SIG-M5 treated with dmso at 0.1 percent for 504 hours (cell line): ENCODE results near the gene GPC6.

Experiments
- DNase-seq: peaks from one replicate; lab custom pipeline; 2025; ENCODE audit not compliant: unreplicated experiment; lab: John Stamatoyannopoulos, UW

Gene GPC6

DNA sequence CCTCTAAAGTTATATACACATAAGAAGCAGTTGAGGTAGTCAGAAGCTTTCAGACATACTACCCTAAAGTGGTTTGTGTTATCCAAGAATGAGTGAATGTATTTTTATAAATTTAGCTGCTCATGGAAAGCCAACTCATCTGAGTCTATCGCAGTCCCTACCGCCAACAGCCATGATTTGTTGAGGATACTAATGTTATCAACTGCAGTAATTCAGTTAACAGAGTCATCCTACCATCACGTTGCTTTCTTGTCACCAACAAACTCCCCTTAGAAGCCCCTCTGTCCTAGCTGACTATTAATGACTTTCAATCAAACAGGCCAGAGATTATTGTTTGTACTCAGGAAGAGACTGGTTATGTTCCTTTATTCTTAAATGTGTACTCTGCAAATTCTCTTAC lies 1083.0 kb downstream of the GPC6 start:
- no peak for DNase-seq

- no peak for DNase-seq
Observed at GRCh38 chr13:94309997-94310855, 1083.6 kb downstream of the GPC6 start.

DNA sequence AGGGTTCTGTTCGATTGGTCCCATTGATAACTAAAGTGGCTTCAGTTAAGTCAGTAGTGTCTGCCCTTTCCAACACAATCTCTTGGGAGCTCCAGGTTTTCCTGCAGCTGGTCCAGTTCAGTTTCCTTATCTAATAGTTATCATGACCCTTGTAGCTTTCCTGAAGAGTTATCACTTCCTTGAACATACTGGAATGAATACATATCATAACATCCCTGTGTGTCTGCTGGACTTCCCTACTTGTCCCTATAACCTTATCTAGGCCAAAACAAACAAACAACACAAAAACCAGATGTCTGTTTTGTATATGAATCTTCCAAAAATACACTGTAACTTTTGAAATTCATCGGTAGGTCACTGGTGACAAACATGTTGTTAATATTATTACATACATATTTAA lies 1085.3 kb downstream of the GPC6 start:
- no peak for DNase-seq

GRCh38 chr13:94312511-94313216 lies 1086.1 kb downstream of the GPC6 start:
- no peak for DNase-seq

GRCh38 chr13:94313321-94313910 lies 1086.8 kb downstream of the GPC6 start:
- DNase-seq, result no peak

GRCh38 chr13:94313926-94314325 lies 1087.3 kb downstream of the GPC6 start:
- DNase-seq, result no peak

- no peak for DNase-seq
Observed at GRCh38 chr13:94315188-94315587, 1088.6 kb downstream of the GPC6 start.

- no peak for DNase-seq
Observed at GRCh38 chr13:94317063-94317491, 1090.5 kb downstream of the GPC6 start.

- DNase-seq, result no peak
Observed at GRCh38 chr13:94318418-94318817, 1091.8 kb downstream of the GPC6 start.

- no peak for DNase-seq
Observed at GRCh38 chr13:94319501-94319900, 1092.9 kb downstream of the GPC6 start.

DNA sequence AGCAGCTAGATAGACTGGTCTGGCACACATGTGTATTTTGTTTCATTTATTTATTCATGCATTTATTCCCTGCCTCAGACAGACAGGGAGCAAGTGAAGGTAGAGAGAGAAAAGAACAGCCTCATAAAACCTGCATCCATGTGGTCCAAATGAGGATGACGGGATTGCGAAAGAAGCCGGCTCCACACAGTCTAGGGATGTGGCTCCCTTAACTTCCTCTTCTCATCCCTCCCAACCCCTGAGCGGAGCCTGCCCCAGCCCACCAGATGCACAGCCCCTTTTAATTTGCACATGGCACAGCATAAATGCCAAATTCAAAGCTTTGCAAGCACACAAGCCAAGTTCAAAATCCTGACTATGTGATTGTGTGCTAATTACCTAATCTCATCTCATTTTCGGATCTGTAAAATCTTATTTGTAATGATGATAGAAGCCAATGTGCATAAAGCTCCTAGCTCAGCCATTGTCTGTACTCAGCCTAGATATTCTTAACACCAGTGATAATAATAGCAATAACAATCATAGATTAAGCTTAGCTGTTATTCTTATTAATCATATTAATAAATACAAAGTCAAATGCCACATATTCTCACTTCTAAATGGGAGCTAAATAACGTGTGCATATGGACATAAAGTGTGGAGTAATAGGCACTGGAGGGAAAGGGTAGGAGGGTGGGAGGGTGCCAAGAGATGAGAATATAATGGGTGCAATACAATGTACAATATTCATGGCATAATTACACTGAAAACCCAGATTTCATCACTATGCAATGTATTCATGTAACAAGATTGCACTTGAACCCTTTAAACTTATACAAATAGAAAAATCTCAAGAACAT lies 1096.5 kb downstream of the GPC6 start:
- no peak for DNase-seq

DNA sequence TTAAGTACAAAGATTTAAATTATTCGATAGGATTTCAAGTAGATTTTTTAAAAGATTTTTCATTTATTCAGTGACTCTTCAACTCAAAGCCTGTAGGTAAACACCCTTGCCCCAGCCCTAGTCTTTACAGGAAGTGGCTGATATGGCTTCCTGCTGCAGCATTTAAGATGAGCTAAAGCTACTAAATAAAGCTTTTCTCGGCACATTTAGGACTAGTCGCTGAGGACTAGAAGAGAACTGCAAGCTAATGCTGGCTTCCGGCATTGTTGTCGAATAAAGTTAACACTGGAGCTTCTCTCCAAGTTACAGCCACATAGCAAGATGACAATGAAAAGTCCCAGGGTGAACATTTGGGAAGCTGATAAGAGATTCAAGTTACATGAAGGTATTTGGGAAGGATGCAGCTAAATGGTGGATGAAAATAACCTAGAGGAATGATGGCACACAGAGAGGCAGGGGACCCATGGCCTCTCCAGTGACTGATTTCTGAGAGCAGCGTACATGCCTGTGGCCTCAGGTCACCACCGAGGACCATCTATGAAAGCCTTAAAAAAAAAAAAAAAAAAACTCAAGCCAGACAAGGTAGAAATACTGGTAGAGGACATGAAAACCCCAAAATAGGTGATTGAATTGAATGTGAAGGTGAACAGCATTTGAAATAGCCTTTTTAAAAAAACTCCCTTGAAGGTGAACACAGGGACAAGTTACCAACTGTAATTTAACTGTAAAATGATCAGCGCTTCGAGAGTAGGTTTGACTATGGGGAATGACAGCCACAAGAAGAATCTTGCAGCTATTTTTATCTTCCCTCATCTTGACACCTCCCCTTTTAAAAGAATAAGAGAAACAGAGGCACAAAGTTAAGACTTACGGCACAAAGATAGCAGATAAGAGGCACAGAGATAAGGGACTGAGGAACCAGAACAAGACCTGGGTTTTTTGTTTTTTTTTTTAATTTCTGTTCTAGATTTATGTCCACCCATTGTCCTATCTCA lies 1097.5 kb downstream of the GPC6 start:
- no peak for DNase-seq

- no peak for DNase-seq
Observed at GRCh38 chr13:94324767-94325540, 1098.3 kb downstream of the GPC6 start.

DNA sequence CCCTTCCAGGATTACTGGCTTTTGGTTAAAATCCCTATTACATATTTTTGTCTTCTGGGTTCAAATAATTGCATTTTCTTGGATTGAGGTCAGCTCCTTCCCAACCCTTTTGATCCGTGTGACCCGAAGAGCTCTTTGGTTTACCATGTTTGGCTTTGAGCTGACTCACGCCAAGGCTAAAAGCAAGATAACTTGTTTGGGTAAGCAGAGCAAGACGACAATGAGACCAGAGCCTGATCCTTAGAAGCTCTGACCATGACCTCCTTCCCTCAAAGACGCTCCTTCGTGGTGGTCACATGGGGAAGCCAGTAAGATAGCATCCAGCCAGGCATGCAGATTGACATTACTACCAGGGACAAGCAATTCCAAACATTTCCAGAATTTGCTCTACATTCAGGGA lies 1099.0 kb downstream of the GPC6 start:
- no peak for DNase-seq

DNA sequence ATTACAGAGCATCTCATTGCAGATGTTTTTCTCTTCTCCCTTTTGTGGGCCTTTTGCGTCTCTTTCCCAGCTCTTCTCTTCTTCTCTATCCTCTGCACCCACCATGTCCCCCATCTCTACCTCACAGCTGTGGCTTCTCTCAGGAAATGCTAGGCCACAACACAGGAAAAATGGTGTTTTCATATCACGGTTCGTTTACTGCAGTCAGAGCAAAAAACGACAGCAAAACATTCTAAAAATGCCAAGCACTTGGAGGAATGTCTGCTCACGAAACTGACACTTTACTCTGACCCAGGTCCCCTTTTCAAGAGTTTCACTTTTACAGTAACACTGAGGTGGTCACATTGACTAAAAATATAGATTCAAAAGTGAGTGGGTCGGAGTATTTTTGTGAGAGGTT lies 1100.7 kb downstream of the GPC6 start:
- DNase-seq, result no peak

DNA sequence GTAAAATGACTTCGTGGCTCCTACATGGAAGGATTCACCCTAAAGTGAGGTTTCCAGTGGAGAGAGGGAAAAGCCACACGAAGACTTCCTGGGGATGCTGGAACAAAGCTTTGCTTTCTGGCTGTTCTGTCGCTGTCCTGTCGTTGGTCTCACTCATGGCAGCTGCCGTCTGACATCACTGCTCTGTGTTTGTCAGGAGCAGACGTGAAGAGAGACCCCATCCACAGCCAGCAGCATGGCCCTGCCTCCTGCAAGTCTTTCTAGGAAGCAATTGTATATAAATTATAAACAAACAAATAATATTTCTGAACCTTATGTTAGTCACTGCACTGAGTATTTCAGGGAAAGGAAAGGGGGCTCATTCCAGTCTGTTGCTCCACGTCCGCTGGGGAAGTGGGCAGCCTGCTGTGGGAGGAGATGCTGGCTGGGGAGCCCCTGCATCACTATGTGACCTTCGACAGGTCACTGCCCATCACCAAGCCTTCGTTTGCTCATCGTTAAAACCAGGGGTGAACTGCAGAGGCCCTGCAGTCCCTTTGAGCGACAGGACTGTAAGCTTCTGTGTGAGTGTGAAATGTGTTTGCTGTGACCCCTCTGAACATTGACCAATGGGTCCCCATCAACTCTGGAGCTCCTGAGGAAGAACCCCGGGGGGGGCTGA lies 1101.9 kb downstream of the GPC6 start:
- no peak for DNase-seq

- no peak for DNase-seq
Observed at GRCh38 chr13:94329277-94329676, 1102.7 kb downstream of the GPC6 start.

GRCh38 chr13:94329754-94330551 lies 1103.3 kb downstream of the GPC6 start:
- no peak for DNase-seq
